Myometrial cell (primary cell): ENCODE data around the gene ZRANB1. TPM values are rescaled to one million over a fixed set of nuclear protein-coding genes. Genes with fewer than 3 reads are reported as not detected.

ENCODE experiments used
- total RNA-seq: library from RNA; depleted of rRNA; stranded (reverse); fragments of >200 nt; gene quantifications from 2 replicates; pipeline ENCODE4 v1.2.3, GENCODE V29; 2015

The ZRANB1 gene
- total RNA-seq = 17.6 and 26.2 TPM in 2 replicates

GRCh38 chr10:124941823-124942222 lies at the start of gene ZRANB1:
ZRANB1 (plus strand) TSS chr10:124942123; CDS start chr10:124942494, 371 bp downstream.

Other genes with a start within 250 kb of the ZRANB1 start
- 15.4 and 19.3 TPM in 2 replicates for gene FAM53B, start 197.7 kb upstream of the ZRANB1 start, total RNA-seq
- gene EEF1AKMT2, start 150.2 kb upstream of the ZRANB1 start, total RNA-seq = 12.1 and 20.2 TPM in 2 replicates
- 15.0 and 18.8 TPM in 2 replicates for gene ABRAXAS2, start 140.3 kb upstream of the ZRANB1 start, total RNA-seq
- gene CTBP2, start 218.4 kb downstream of the ZRANB1 start, total RNA-seq = 63.6 and 72.6 TPM in 2 replicates